Measurements from ENCODE around the gene CRYBG1.
"Not testable (repeated sequence)": the region's sequence is repeated elsewhere in the genome, so short reads cannot be mapped to it uniquely, and the experiment has no call there.

Gene CRYBG1

DNA sequence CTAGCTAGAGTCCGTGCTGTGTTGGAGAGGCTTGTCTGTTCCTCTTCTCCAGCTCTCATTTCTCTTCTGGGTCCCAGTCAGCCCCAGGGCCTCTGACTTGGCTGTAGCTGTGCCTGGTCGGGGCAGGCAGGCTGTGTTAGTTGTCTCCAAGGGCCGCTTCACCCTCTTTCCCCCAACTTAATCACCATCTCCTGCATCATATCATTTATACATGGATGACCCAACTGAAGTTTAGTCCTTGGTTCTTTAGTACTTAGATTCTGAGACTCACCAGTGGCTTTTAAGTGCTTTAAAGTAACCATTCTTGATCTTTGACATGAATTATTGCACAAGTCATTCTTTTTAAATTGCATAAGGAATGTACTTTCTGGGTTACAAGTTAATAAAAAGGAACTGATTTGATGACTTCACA, 141.4 kb downstream of the CRYBG1 start:
- DNase-seq (ENCODE audit: low spot score): no peak

- no peak for DNase-seq (ENCODE audit: low spot score)
Measured at GRCh38 chr6:106502559-106502958, 142.0 kb downstream of the CRYBG1 start.

GRCh38 chr6:106508277-106508676, 147.8 kb downstream of the CRYBG1 start:
- no peak for DNase-seq (ENCODE audit: low spot score)

GRCh38 chr6:106508834-106509233, 148.3 kb downstream of the CRYBG1 start:
- DNase-seq (ENCODE audit: low spot score): no peak

DNA sequence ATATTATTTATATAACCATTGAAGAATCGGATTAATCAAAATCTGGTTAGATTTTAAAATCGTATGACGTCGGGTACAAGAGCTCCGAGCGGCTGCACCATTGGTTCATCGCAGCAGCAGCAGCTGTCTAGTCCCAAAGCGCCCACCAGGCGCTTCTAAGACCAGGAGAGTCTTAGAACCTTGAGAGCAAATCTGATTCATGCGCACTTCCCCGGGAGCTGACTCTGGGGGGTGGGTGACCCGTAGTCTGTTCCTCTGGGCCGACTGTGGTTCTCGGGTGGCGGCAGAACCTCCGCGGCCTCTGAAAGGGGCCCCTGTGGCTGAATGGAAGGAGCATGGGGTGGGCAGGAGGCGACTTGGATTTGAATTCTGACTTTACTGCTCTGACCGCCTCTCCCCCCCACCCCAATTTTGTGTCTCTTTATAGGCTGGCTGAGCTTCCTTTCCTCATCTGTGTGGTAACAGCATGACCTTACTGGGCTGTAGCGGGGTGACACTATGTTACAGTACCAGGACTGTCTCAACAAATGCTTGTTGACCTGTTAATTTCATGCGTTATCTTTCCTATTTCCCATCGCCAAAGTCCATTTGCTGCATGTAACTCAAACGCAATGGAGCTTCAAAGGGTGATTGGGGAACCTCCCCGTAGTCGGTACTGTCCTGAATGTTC, 149.0 kb downstream of the CRYBG1 start:
- no peak for DNase-seq (ENCODE audit: low spot score)

GRCh38 chr6:106510090-106510970, 149.8 kb downstream of the CRYBG1 start:
- peak; percentile 67 for DNase-seq (ENCODE audit: low spot score)

GRCh38 chr6:106511288-106512047, 151.0 kb downstream of the CRYBG1 start:
- DNase-seq (ENCODE audit: low spot score): peak; percentile 34

DNA sequence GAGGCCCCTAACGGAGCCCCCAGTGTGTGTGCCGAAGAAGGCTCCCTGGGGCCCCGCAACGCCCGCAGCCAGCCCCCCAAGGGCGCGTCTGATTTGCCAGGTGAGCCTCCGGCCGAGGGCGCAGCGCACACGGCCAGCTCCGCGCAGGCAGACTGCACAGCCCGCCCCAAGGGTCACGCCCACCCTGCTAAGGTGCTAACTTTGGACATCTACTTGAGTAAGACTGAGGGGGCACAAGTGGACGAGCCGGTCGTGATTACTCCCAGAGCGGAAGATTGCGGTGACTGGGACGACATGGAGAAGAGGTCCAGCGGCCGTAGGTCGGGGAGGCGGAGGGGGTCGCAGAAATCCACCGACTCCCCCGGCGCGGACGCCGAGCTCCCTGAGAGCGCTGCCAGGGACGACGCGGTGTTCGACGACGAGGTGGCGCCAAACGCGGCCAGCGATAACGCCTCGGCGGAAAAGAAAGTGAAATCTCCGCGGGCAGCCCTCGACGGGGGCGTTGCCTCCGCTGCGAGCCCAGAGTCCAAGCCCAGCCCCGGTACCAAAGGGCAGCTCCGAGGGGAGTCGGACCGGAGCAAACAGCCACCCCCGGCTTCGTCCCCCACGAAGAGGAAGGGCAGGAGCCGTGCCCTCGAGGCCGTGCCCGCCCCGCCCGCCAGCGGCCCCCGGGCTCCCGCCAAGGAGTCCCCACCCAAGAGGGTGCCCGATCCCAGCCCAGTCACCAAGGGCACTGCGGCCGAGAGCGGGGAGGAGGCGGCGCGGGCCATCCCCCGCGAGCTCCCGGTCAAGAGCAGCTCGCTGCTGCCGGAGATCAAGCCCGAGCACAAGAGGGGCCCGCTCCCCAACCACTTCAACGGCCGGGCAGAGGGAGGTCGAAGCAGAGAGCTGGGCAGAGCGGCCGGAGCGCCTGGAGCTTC, 151.8 kb downstream of the CRYBG1 start:
- DNase-seq (ENCODE audit: low spot score): peak; percentile 72

DNA sequence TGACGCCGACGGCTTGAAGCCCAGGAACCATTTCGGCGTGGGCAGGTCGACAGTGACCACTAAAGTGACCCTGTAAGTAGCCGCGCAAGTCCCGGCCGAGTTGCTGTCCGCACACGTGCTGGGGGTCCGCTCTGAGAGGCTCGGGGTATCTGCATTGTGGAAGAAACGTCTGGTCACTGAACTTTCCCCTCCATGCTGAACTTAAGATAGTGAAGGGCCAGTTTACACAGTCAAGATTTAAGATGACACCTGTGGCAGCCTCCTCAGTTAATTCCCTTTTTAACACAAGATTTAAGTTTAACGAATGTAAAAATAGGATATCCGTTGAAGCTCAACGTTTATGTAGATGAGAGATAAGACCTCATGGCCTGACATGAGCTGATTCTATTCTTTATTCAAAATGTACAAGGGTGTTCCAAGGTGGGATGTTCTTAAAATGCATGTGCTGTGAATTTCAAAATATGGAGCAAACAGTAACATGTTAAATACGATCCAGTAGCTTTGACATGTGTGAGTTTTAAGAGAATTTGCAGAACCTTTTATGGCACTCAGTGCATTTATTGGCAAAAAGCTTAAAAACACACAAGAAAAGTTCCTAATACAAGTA, 152.6 kb downstream of the CRYBG1 start:
- DNase-seq (ENCODE audit: low spot score): no peak

- DNase-seq (ENCODE audit: low spot score): peak; percentile 37
Measured at GRCh38 chr6:106513808-106514582, 153.5 kb downstream of the CRYBG1 start.

DNA sequence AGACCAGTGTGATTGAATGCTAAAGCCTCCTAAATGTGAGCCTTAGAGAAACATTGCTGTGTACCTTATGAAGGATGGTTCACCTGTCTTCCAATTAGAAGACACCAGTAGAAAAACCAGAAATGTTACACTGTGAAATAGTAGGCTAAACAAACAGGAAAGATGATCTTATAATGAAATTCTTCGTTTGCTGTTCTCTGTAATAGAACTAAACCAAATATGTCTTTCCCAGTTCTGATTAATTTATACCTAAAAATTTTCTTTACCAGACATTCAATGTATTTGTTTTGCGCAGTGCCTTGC, 154.0 kb downstream of the CRYBG1 start:
- DNase-seq (ENCODE audit: low spot score): no peak

DNA sequence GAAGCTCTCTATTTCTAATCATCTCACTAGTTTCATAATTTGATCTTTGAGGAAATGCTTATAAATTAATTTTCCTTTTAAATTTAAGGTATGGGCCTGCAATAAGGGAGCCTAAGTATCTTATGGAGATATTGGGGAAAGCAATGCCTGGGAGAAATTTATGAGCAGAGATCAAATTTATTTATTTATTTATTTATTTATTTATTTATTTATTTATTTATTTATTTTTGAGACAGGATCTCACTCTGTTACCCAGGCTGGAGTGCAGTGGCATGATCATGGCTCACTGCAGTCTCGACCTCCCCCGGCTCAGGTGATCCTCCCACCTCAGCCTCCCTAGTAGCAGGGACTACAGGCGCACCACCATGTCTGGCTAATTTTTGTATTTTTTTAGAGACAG, 155.1 kb downstream of the CRYBG1 start:
- not testable (repeated sequence) for DNase-seq (ENCODE audit: low spot score)

DNA sequence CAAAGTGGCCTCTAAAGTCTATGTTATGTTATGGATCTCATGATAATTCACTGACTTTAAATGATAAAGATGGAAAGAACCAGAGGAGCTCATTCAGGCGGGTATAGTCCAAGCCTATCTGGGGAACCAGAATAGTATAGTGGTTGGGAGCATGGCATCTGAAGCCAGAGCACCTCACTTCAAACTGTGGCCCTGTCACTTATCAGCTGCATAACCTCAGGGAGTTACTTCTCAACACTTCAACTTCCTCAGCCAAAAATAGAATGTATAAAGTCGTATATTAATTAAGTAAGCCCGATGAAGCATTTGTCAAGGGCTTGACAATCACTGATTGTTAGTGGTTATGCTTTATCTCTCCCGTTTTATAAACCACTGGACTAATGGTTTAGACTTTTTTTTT, 156.1 kb downstream of the CRYBG1 start:
- no peak for DNase-seq (ENCODE audit: low spot score)

GRCh38 chr6:106517706-106518105, 157.2 kb downstream of the CRYBG1 start:
- no peak for DNase-seq (ENCODE audit: low spot score)

DNA sequence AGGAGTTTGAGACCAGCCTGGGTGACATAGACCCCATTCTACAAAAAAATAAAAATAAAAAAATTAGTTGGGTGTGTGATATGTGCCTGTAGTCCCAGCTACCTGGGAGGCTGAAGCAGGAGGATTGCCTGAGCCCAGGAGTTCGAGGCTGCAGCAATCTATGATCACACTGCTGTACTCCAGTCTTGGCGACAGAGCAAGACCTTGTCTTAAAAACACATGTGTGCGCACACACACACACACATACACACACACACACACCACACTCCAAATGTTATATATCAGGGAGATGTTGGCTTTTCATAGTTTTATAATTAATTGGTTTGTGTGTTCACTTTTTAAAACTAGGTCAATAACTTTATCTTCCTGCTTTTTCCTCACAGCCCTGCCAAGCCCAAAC, 158.2 kb downstream of the CRYBG1 start:
- DNase-seq (ENCODE audit: low spot score): no peak

DNA sequence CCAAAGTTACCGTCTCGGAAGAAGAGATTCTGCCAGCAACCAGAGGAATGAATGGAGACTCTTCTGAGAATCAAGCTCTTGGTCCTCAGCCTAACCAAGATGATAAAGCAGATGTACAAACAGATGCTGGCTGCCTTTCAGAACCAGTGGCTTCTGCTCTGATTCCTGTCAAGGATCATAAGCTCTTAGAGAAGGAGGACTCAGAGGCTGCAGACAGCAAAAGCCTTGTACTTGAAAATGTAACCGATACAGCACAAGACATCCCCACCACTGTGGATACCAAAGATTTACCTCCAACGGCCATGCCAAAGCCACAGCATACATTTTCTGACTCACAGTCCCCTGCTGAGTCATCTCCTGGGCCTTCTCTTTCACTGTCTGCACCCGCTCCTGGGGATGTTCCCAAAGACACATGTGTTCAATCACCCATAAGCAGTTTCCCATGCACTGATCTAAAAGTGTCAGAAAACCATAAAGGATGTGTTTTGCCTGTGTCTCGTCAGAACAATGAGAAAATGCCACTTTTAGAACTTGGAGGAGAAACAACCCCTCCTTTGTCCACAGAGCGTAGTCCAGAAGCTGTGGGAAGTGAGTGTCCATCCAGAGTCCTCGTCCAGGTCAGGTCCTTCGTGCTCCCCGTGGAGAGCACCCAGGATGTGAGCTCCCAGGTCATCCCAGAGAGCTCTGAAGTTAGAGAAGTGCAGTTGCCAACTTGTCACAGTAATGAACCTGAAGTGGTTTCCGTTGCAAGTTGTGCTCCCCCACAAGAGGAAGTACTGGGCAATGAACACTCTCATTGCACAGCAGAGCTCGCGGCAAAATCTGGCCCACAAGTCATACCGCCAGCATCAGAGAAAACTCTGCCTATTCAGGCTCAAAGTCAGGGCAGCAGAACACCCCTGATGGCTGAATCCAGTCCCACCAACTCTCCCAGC, 159.2 kb downstream of the CRYBG1 start:
- peak; percentile 88 for DNase-seq (ENCODE audit: low spot score)

- DNase-seq (ENCODE audit: low spot score): peak; percentile 90
Measured at GRCh38 chr6:106520711-106521401, 160.3 kb downstream of the CRYBG1 start.

DNA sequence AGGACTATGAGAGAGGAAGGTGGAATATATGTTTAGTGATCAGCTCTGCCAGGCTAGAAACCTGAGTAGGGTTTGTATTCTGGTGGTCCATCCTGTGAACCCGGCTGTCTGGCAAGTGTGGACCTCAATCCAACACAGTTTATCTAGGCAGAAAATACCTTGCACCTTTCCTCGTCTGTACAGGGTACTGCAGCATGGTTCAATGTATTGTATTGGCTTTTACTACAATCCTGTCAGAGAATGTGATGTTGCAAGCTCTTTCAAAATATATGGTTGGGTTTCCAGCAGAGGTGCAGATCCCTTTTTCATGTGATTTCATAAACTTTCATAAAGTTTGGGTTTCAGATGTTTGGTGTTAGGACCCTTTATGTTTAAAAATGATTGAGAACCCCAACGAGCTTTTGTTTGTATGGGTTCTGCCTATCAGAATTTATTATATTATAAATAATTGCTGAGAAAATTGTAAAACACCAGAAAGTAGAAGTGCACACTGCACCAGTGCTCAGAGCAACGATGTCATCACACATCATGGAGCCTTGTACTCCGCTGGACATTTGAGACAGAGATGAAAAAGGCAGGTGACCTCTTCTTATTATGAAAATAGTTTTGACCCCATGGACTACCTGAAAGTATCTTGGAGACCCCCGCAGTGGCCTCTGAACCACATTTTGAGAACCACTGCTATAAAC, 162.2 kb downstream of the CRYBG1 start:
- no peak for DNase-seq (ENCODE audit: low spot score)
